Calu3 (cell line): ENCODE results near the gene MCCD1. TPM values are rescaled to one million over a fixed set of nuclear protein-coding genes. Genes with fewer than 3 reads are reported as not detected.
"Not testable (repeated sequence)": the region's sequence is repeated elsewhere in the genome, so short reads cannot be mapped to it uniquely, and the experiment has no call there.

Source experiments
- BruUV-seq: library from RNA; stranded (reverse); fragments of 400-500 nt; replicated peaks from 2 replicates; lab custom pipeline; 2021; lab: Mats Ljungman, UMichigan
- CTCF ChIA-PET: fragments of 300-600 bp; sonication (Branson Sonifier 250); formaldehyde crosslinking; loops from one replicate; lab custom pipeline; 2022; ENCODE audit warnings: antibody characterized with exemption; lab: Charles Lee
- DNase-seq: peaks from one replicate; pipeline ENCODE4 v3.0.0; 2022
- H3K27ac Mint-ChIP-seq: one replicate; pipeline ENCODE4 v1.8.0; 2022; ENCODE audit warnings: mixed read lengths; ENCODE audit not compliant: unreplicated experiment
- H3K27me3 Mint-ChIP-seq: one replicate; pipeline ENCODE4 v1.8.0; 2022; ENCODE audit warnings: mixed read lengths; ENCODE audit not compliant: unreplicated experiment
- H3K36me3 Mint-ChIP-seq: one replicate; pipeline ENCODE4 v1.8.0; 2022; ENCODE audit warnings: mild to moderate bottlenecking, moderate library complexity, mixed read lengths; ENCODE audit not compliant: insufficient read depth, unreplicated experiment
- H3K4me1 Mint-ChIP-seq: one replicate; pipeline ENCODE4 v1.8.0; 2022; ENCODE audit warnings: mild to moderate bottlenecking, low read depth, mixed read lengths; ENCODE audit not compliant: unreplicated experiment
- H3K4me3 Mint-ChIP-seq: one replicate; pipeline ENCODE4 v1.8.0; 2022; ENCODE audit warnings: mild to moderate bottlenecking, low read depth, moderate library complexity, mixed read lengths; ENCODE audit not compliant: unreplicated experiment
- H3K9me3 Mint-ChIP-seq: one replicate; pipeline ENCODE4 v1.8.0; 2022; ENCODE audit warnings: low read depth, mixed read lengths; ENCODE audit not compliant: unreplicated experiment
- intact Hi-C: fragments of 100-400 bp; cut with micrococcal nuclease; formaldehyde crosslinking; loops from one replicate; pipeline ENCODE4 v1.10.0; 2022; ENCODE audit not compliant: unreplicated experiment
- total RNA-seq: library from RNA; stranded (reverse); gene quantifications from 2 replicates; pipeline ENCODE4 v1.2.3, GENCODE V29; 2022
- TF ChIP-seq, protein P1 (sequence below): fragments of 200-600 bp; IDR thresholded peaks from one replicate; pipeline ENCODE4 v1.8.0; 2022; ENCODE audit warnings: antibody characterized with exemption; ENCODE audit not compliant: unreplicated experiment

Gene MCCD1
- total RNA-seq, 1 experiment from 2014 or later, result not detected

DNA sequence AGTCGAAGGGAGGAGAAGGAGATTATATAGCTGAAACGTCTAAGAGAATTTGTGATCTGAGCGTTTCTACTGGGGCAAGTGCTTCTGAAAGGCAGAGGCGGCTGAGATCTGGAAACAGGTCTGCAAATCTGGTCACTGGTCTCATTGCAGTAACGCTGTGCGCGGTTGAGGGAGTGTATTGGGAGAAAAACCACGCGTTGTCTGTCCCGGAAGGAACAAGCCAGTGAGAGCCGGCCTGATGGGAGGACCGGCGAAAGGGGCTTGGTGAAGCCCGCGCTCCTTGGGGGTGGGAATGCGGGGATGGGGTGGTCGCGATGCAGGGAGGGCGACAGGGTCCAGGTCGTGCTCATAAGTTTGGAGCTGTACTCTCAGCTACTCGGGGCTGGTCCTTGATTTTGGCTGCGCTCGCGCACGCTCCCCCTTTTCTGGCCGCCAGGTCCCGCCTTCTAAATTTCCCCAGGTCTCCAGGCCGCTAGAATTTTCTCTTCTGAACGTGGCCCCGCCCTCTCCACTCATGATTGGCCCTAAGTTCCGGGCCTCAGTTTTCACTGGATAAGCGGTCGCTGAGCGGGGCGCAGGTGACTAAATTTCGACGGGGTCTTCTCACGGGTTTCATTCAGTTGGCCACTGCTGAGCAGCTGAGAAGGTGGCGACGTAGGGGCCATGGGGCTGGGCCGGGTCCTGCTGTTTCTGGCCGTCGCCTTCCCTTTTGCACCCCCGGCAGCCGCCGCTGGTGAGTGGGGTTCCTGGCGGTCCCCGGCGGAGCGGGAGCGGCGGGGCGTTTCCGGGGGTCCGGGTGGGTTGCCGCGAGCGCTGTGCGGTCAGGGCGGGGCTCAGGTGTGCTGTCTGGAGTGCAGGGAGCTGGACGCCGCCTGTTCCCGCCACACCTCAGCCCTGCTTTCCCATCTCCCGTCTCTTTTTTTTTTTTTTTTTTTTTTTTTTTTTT, 31.0 kb upstream of the MCCD1 start, which contains the start of gene MICB:
Gene MICB, plus strand, starts transcription at position 615 of the 946 bp plus-strand sequence. Its CDS starts 49 bp downstream, at position 664.
- TF ChIP-seq, protein P1, sequence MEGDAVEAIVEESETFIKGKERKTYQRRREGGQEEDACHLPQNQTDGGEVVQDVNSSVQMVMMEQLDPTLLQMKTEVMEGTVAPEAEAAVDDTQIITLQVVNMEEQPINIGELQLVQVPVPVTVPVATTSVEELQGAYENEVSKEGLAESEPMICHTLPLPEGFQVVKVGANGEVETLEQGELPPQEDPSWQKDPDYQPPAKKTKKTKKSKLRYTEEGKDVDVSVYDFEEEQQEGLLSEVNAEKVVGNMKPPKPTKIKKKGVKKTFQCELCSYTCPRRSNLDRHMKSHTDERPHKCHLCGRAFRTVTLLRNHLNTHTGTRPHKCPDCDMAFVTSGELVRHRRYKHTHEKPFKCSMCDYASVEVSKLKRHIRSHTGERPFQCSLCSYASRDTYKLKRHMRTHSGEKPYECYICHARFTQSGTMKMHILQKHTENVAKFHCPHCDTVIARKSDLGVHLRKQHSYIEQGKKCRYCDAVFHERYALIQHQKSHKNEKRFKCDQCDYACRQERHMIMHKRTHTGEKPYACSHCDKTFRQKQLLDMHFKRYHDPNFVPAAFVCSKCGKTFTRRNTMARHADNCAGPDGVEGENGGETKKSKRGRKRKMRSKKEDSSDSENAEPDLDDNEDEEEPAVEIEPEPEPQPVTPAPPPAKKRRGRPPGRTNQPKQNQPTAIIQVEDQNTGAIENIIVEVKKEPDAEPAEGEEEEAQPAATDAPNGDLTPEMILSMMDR, result peak; percentile 25
- Mint-ChIP-seq H3K4me3 (peak within 1 kb of the TSS; percentile 88), H3K27ac (peak within 1 kb of the TSS; percentile 62), H3K9me3 (peaks cover 3% of the 10 kb centered on the region), H3K27me3 (no peaks in the 10 kb centered on the region), H3K36me3 (peaks cover 52% of the 10 kb centered on the region), H3K4me1 (peaks cover 74% of the 10 kb centered on the region)
- peak; percentile 94 for DNase-seq
- intact Hi-C loops, result loop anchor here (1.0 kb wide), 1 partner anchor 42 kb away; no protein-coding TSS in a partner anchor
- CTCF ChIA-PET, result interaction anchor here (0.6 to 2.2 kb wide), 9 partner anchors 11 to 205 kb away, joined by 3 to 8 read pairs (median 3); partner anchors contain the start of genes ABHD16A and DDX39B
- TSS peak; percentile 22 for BruUV-seq

DNA sequence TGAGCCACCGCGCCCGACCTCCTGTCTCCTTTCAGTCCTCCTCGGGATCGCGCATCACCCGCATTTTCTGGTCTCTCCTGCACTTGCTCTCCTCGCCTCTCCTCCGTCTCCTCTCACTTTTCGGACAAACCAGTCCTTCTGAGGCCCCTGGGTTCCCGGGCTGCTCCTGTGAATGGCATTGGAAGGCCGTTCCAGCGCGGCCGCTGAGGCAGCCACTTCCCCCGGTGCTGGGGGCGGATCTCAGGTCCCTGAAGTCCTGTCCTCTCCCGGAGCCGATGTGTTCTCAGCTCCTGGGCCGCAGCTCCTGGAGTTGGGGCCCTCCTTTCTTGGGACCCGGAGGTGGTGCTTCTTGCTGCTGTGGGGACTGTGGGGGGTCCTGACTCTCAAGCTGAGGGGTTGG, 30.0 kb upstream of the MCCD1 start:
- peaks cover 3% of the 10 kb centered on the region for H3K9me3 Mint-ChIP-seq
- peak overlapping the region; percentile 62 for H3K27ac Mint-ChIP-seq
- no TSS peak for BruUV-seq
- TF ChIP-seq, protein P1, result no peak
- CTCF ChIA-PET, result interaction anchor here (0.6 to 2.2 kb wide), 4 partner anchors 43 to 205 kb away, joined by 3 to 8 read pairs (median 6); partner anchors contain the start of genes ABHD16A and DDX39B
- intact Hi-C loops, result no loop called here
- H3K4me1 Mint-ChIP-seq, result peaks cover 71% of the 10 kb centered on the region
- peak overlapping the region; percentile 88 for H3K4me3 Mint-ChIP-seq
- H3K27me3 Mint-ChIP-seq, result no peaks in the 10 kb centered on the region
- DNase-seq, result peak; percentile 40
- H3K36me3 Mint-ChIP-seq, result peaks cover 49% of the 10 kb centered on the region

DNA sequence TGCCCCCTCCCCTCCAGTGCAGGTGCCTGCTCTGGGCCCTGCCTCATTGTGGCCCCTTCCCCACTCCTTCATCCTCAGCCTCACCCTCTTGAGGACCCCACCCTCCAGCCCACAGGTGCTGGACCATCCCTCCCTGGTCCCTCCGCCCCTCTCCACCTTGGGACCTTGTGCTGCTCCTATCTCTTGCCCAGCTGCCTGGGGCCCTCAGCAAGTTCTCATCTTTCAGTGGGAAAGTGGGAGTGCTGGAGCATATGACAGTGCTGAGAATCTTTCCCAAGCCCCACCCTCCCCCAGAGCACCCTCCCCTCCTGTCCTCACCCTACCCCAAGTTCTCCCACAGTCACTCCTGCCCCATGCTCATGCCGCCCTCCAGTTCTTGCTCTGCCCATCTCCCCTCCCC, 29.1 kb upstream of the MCCD1 start:
- CTCF ChIA-PET, result interaction anchor here (2.2 kb wide), 1 partner anchor 42 kb away, joined by 8 read pairs; the partner anchor contains the start of gene DDX39B
- H3K9me3 Mint-ChIP-seq, DNase-seq, intact Hi-C loops, H3K27ac Mint-ChIP-seq, H3K27me3 Mint-ChIP-seq, BruUV-seq: not testable (repeated sequence)
- Mint-ChIP-seq H3K4me1 (peaks cover 67% of the 10 kb centered on the region), H3K4me3 (peak overlapping the region; percentile 88), H3K36me3 (peaks cover 40% of the 10 kb centered on the region)

DNA sequence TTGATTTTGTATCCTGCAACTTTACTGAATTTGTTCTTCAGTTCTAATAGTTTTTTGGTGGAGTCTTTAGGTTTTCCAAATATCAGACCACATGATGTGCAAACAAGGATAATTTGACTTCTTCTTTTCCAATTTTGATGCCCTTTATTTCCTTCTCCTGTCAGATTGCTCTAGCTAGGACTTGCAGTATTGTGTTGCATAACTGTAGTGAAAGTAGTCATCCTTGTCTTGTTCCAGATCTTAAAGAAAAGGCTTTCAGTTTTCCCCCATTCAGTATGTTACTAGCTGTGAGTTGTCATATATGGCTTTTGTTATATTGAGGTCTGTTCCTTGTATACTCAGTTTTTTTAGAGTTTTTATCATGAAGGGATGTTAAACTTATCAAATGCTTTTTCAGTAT, 26.2 kb upstream of the MCCD1 start:
- TF ChIP-seq, protein P1, result no peak
- H3K27me3 Mint-ChIP-seq, result no peaks in the 10 kb centered on the region
- no peak for DNase-seq
- peaks cover 3% of the 10 kb centered on the region for H3K9me3 Mint-ChIP-seq
- H3K36me3 Mint-ChIP-seq, result peaks cover 42% of the 10 kb centered on the region
- no TSS peak for BruUV-seq
- intact Hi-C loops, result no loop called here
- no peak overlapping the region for H3K27ac Mint-ChIP-seq
- CTCF ChIA-PET, result interaction anchor here (0.6 kb wide), 1 partner anchor 25 kb away, joined by 3 read pairs; no protein-coding TSS in a partner anchor
- no peak overlapping the region for H3K4me3 Mint-ChIP-seq
- peaks cover 42% of the 10 kb centered on the region for H3K4me1 Mint-ChIP-seq

DNA sequence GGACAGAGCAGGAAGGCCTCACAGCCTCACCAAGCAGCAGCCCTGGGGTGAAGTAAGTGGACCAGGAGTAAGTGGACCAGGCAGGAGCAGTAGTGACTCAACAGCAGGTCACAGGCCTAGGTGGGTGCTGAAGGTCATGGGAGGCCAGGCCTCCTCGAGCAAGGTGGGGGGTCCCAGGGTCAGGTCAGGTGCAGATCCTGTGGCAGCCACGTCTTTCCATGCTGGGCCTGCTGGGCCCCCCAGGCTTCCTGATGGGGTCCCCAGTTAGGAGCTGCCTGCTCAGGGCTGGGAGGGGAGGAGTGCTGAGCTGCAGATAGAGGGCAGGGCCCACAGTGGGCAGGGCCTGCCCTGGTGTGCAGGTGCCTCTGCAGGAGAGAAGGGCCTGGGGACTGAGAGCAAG, 19.7 kb upstream of the MCCD1 start:
- BruUV-seq, H3K4me1 Mint-ChIP-seq, DNase-seq, intact Hi-C loops, H3K27ac Mint-ChIP-seq, H3K9me3 Mint-ChIP-seq, H3K4me3 Mint-ChIP-seq, CTCF ChIA-PET, H3K27me3 Mint-ChIP-seq: not testable (repeated sequence)
- peaks cover 42% of the 10 kb centered on the region for H3K36me3 Mint-ChIP-seq
